AG09319 (cell line): ENCODE measurements around the gene ENPEP.

ENCODE experiments used
- DNase-seq: peaks from one replicate; pipeline ENCODE4 v3.0.0-alpha.2; 2010; ENCODE audit warnings: low read depth; ENCODE audit errors: extremely low read depth
- TF ChIP-seq, protein P1 (sequence below): IDR thresholded peaks from 2 replicates; pipeline ENCODE4 v1.5.1; 2011; ENCODE audit warnings: low read depth, mild to moderate bottlenecking, inconsistent platforms, low read length, moderate library complexity

ENPEP gene

DNA sequence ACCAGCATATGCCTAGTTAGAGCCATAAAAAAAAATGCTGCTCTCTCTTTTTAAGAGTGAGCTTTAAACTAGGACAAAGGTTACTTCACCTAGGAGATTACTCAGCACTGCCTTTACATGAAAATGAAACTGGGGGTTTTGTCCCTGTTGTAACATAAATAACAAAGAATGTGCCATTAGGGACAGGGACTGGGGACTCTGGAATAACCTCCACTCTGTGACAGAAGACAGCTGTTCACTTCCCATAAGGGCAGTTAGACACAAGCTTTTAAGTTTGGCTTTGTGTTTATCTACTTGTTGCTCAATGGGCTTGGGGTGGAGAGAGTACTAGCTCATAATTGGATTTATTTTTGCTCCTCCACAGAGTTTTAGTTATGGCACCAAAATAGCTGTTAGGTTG is 11.9 kb downstream of the ENPEP start:
- DNase-seq = no peak
- TF ChIP-seq, protein P1, sequence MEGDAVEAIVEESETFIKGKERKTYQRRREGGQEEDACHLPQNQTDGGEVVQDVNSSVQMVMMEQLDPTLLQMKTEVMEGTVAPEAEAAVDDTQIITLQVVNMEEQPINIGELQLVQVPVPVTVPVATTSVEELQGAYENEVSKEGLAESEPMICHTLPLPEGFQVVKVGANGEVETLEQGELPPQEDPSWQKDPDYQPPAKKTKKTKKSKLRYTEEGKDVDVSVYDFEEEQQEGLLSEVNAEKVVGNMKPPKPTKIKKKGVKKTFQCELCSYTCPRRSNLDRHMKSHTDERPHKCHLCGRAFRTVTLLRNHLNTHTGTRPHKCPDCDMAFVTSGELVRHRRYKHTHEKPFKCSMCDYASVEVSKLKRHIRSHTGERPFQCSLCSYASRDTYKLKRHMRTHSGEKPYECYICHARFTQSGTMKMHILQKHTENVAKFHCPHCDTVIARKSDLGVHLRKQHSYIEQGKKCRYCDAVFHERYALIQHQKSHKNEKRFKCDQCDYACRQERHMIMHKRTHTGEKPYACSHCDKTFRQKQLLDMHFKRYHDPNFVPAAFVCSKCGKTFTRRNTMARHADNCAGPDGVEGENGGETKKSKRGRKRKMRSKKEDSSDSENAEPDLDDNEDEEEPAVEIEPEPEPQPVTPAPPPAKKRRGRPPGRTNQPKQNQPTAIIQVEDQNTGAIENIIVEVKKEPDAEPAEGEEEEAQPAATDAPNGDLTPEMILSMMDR = no peak

DNA sequence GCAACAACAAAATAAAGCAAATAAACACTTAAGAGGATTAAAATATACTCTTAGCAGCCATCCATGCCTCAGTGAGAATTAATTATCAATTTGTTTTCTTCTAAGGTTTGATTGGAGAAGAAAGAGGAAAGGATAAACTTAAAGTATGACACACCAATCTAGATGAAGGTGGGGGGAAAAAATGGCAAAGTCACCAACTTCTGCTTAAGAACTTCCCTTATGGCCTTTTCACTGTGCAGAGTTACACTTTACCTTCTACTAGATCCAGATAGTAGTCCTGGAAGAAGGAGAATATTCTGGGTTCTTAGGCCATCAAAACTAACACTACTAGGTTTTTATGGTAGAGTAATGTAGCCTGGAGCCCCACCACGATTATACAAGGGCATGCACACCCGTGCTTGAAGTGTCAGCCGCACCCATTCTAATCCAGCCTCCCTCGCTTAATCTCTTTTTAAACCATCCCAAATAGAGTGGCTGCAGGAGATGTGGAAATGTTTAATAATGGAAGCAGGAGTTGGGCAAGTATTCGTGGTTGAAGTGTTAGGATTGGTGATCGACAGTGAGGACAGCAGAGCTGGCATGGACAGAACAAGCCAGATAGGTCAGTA is 14.1 kb downstream of the ENPEP start:
- DNase-seq = no peak

DNA sequence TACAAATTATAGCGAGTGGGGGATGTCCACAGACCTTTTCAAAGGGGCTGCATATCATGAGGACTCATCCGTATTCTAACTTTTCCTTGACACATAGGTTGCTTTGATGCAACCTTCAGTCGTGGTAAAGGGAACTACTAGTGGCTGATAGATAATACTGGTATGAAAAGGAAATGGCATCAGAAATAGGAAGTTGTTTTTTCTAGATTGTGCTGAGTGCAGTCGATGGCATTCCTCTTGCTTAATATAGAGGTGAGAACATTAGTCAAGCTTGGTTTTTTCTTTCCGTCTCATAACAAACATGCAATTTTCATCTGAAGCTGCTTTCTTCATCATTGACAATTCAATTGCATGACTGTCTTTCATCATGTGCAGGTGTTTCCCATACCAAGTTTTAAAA is 16.6 kb downstream of the ENPEP start:
- TF ChIP-seq, protein P1 = no peak
- DNase-seq = no peak

More for the DNA sequence above, 14.1 kb downstream of the ENPEP start:
- TF ChIP-seq, protein P1 = no peak

DNA sequence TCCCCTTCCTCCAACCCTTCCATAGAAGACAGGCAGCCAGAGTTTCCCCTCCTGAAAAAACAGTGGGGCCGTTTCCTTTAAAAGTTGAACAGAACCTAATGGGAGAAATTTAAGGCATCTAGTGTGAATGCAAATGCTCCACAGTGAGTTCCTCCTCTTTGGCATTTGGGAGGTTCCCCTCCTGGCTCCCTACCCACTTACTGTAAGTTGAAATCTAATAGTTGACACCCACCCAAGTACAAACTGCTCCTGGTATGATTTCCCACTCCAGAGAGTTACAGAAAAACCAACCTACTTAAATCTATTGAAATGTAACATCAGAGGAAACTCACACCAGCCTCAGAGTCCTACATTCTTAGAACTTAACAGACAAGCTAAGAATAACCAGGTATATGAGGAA is 17.6 kb downstream of the ENPEP start:
- no peak for DNase-seq
- TF ChIP-seq, protein P1 = no peak

DNA sequence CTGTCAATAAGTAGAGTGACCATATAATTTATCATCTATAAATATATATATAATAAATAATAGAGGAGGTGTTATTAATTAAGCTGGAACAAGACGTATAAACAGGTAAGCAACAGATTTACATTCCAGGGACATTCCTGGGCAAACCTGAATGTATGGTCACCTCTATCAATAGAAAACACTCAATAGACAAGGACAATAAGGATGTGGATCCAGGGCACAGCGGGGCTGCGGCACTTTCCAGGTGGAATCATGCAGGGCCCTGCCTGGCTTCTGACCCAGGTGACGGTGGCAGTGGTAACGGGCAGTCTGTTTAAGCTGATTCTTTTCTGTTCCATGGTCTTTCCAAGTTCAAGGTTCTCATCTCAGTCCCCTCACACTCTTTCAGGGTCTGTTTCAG is 22.5 kb downstream of the ENPEP start:
- DNase-seq = no peak
- TF ChIP-seq, protein P1 = no peak

DNA sequence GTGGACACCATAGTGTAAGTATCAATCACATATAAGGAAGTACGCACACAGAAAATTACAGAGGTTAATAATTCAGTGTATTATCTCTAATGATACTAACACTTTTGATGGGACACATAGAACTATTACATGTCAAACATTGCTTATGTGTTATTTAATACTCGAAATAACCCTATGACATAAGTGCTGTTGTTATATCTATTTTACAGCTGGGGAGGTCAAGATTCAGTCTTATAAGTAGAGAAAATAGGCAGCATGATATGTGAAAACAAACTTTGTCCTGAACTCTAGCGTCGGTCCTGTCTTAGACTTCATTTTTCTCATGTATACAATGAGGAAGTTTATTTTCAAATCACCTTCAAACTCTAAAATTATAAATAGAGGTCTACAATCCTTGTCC is 23.2 kb downstream of the ENPEP start:
- DNase-seq = no peak
- TF ChIP-seq, protein P1 = no peak

DNA sequence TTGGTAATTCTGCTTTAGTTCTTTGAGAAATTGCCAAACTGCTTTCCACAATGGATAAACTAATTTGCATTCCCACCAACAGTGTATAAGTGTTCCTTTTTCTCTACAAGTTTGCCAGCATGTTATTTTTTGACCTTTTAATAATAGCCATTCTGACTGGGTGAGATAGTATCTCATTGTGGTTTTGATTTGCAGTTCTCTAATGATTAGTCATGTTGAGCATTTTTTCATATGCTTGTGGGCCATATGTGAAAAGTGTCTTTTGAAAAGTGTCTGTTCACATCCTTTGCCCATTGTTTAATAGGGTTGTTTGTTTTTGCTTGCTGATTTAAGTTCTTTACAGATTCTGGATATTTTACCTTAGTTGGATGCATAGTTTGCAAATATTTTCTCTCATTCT is 25.9 kb downstream of the ENPEP start:
- DNase-seq = no peak
- TF ChIP-seq, protein P1 = no peak
